ENCODE data around the gene PAQR8. TPM values are rescaled to one million over a fixed set of nuclear protein-coding genes. Genes with fewer than 3 reads are reported as not detected.

Gene PAQR8, protein sequence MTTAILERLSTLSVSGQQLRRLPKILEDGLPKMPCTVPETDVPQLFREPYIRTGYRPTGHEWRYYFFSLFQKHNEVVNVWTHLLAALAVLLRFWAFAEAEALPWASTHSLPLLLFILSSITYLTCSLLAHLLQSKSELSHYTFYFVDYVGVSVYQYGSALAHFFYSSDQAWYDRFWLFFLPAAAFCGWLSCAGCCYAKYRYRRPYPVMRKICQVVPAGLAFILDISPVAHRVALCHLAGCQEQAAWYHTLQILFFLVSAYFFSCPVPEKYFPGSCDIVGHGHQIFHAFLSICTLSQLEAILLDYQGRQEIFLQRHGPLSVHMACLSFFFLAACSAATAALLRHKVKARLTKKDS
- total RNA-seq = 1.4 and 2.1 TPM in 2 replicates

GRCh38 chr6:52361945-52362442 is at the start of gene PAQR8:
Gene PAQR8, plus strand, starts transcription at chr6:52362151. Its CDS starts 41,063 bp downstream, at chr6:52403214.

DNA sequence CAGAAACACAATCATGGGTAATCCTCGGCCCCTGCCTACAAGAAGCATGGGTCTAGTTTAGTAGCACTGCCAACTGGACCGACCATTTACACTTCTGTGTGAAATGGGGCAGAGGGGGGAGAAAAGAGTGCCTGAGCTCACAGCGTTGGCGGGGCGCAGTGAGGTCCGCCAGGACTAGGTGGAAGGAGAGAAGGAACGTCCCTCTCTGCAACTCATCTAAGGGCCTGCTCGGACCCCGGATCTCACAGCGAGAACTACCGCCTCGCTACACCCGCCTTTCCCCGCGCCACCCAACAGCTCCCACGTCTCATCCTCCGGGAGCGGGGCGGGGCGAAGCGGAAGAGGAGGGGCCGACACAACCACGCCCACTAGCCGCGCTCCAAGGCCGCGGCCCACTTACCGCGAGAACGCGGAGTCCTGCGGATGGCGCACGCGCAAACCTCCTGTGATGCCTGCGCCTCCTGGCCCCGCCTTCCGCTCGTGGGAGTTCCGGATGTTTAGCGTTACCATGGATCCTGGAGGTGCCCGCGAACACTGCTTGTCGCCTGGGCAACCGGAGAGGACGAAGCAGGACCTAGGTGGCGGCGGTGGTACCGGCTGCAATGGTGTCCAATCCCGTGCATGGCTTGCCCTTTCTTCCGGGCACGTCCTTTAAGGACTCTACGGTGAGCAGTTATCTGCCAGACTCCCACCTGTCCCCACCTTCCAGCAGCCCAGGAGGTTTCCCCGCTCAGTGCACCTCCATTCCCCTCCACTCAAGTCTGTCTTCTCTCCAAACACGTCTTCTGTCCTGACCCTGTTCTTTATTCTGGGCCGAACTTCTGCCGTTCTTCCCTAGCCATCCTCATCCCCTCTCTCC is 58.1 kb downstream of the PAQR8 start, which contains the start of gene EFHC1:
Gene EFHC1, plus strand, starts transcription at position 534 of the 859 bp plus-strand sequence. Its CDS starts 69 bp downstream, at position 603.

Other genes starting within 250 kb of the PAQR8 start
- not detected in 2 replicates for gene IL17A, start 175.8 kb upstream of the PAQR8 start, total RNA-seq
- not detected in 2 replicates for gene IL17F, start 117.7 kb upstream of the PAQR8 start, total RNA-seq
- 14.1 and 14.5 TPM in 2 replicates for gene MCM3, start 77.4 kb upstream of the PAQR8 start, total RNA-seq
- 15.8 and 18.2 TPM in 2 replicates for gene EFHC1, start 58.2 kb downstream of the PAQR8 start, total RNA-seq
- 32.4 and 63.3 TPM in 2 replicates for gene TRAM2, start 214.9 kb downstream of the PAQR8 start, total RNA-seq

All from smooth muscle cell of bladder (primary cell).